ENCODE results near the gene SAMD1.
"Not testable (repeated sequence)": the region's sequence is repeated elsewhere in the genome, so short reads cannot be mapped to it uniquely, and the experiment has no call there.

Gene SAMD1

GRCh38 chr19:14053500-14053899 lies 37.1 kb downstream of the SAMD1 start:
- Histone ChIP-seq H3K4me1 (ENCODE audit: control insufficient read depth in 1 of 2, insufficient read depth in 2 of 2, low read length in 2 of 2) (peaks cover 0 to 4% of the 10 kb centered on the region in 2 donors), H3K27me3 (ENCODE audit: control insufficient read depth in 1 of 2, insufficient read depth in 2 of 2, low read length in 2 of 2) (peaks cover 6 to 7% of the 10 kb centered on the region in 2 donors), H3K9me3 (ENCODE audit: control insufficient read depth in 1 of 2, low read length in 2 of 2) (no peaks in the 10 kb centered on the region), H3K9ac (ENCODE audit: low read depth in 1 of 2, low read length in 2 of 2) (no peak overlapping the region), H3K4me3 (ENCODE audit: low read depth in 1 of 2, low read length in 2 of 2) (no peak overlapping the region), H3K27ac (ENCODE audit: low read depth, low read length) (no peak overlapping the region), H3K36me3 (ENCODE audit: control insufficient read depth in 1 of 2, insufficient read depth in 2 of 2, low read length in 2 of 2) (peaks cover 0 to 8% of the 10 kb centered on the region in 2 donors)

GRCh38 chr19:14053032-14053431 lies 37.5 kb downstream of the SAMD1 start:
- Histone ChIP-seq H3K27ac (ENCODE audit: low read depth, low read length) (no peak overlapping the region), H3K9ac (ENCODE audit: low read depth in 1 of 2, low read length in 2 of 2) (no peak overlapping the region), H3K4me1 (ENCODE audit: control insufficient read depth in 1 of 2, insufficient read depth in 2 of 2, low read length in 2 of 2) (peaks cover 0 to 1% of the 10 kb centered on the region in 2 donors), H3K9me3 (ENCODE audit: control insufficient read depth in 1 of 2, low read length in 2 of 2) (no peaks in the 10 kb centered on the region), H3K27me3 (ENCODE audit: control insufficient read depth in 1 of 2, insufficient read depth in 2 of 2, low read length in 2 of 2) (peaks cover 1 to 2% of the 10 kb centered on the region in 2 donors), H3K4me3 (ENCODE audit: low read depth in 1 of 2, low read length in 2 of 2) (no peak overlapping the region), H3K36me3 (ENCODE audit: control insufficient read depth in 1 of 2, insufficient read depth in 2 of 2, low read length in 2 of 2) (peaks cover 0 to 8% of the 10 kb centered on the region in 2 donors)

- Histone ChIP-seq H3K4me3 (ENCODE audit: low read depth in 1 of 2, low read length in 2 of 2) (no peak overlapping the region), H3K9me3 (ENCODE audit: control insufficient read depth in 1 of 2, low read length in 2 of 2) (no peaks in the 10 kb centered on the region), H3K36me3 (ENCODE audit: control insufficient read depth in 1 of 2, insufficient read depth in 2 of 2, low read length in 2 of 2) (peaks cover 0 to 8% of the 10 kb centered on the region in 2 donors), H3K27ac (ENCODE audit: low read depth, low read length) (no peak overlapping the region), H3K9ac (ENCODE audit: low read depth in 1 of 2, low read length in 2 of 2) (no peak overlapping the region), H3K27me3 (ENCODE audit: control insufficient read depth in 1 of 2, insufficient read depth in 2 of 2, low read length in 2 of 2) (no peaks in the 10 kb centered on the region), H3K4me1 (ENCODE audit: control insufficient read depth in 1 of 2, insufficient read depth in 2 of 2, low read length in 2 of 2) (no peaks in the 10 kb centered on the region)
Measured at GRCh38 chr19:14052470-14052869, 38.1 kb downstream of the SAMD1 start.

- no peaks in the 10 kb centered on the region for H3K9me3 ChIP-seq (ENCODE audit: control insufficient read depth in 1 of 2, low read length in 2 of 2)
- no peak overlapping the region for H3K4me3 ChIP-seq (ENCODE audit: low read depth in 1 of 2, low read length in 2 of 2)
- H3K27ac ChIP-seq (ENCODE audit: low read depth, low read length), result no peak overlapping the region
- peaks cover 0 to 8% of the 10 kb centered on the region in 2 donors for H3K36me3 ChIP-seq (ENCODE audit: control insufficient read depth in 1 of 2, insufficient read depth in 2 of 2, low read length in 2 of 2)
- no peaks in the 10 kb centered on the region for H3K4me1 ChIP-seq (ENCODE audit: control insufficient read depth in 1 of 2, insufficient read depth in 2 of 2, low read length in 2 of 2)
- no peak overlapping the region for H3K9ac ChIP-seq (ENCODE audit: low read depth in 1 of 2, low read length in 2 of 2)
- no peaks in the 10 kb centered on the region for H3K27me3 ChIP-seq (ENCODE audit: control insufficient read depth in 1 of 2, insufficient read depth in 2 of 2, low read length in 2 of 2)
Measured at GRCh38 chr19:14051980-14052379, 38.6 kb downstream of the SAMD1 start.

- H3K4me1 ChIP-seq (ENCODE audit: control insufficient read depth in 1 of 2, insufficient read depth in 2 of 2, low read length in 2 of 2); H3K27ac ChIP-seq (ENCODE audit: low read depth, low read length): not testable (repeated sequence)
- peaks cover 0 to 10% of the 10 kb centered on the region in 2 donors for H3K36me3 ChIP-seq (ENCODE audit: control insufficient read depth in 1 of 2, insufficient read depth in 2 of 2, low read length in 2 of 2)
Measured at GRCh38 chr19:14050961-14051360, 39.6 kb downstream of the SAMD1 start.

GRCh38 chr19:14050512-14050911 lies 40.0 kb downstream of the SAMD1 start:
- no peaks in the 10 kb centered on the region for H3K27me3 ChIP-seq (ENCODE audit: control insufficient read depth in 1 of 2, insufficient read depth in 2 of 2, low read length in 2 of 2)
- peaks cover 0 to 11% of the 10 kb centered on the region in 2 donors for H3K36me3 ChIP-seq (ENCODE audit: control insufficient read depth in 1 of 2, insufficient read depth in 2 of 2, low read length in 2 of 2)
- H3K27ac ChIP-seq (ENCODE audit: low read depth, low read length), result no peak overlapping the region
- no peak overlapping the region for H3K4me3 ChIP-seq (ENCODE audit: low read depth in 1 of 2, low read length in 2 of 2)
- no peak overlapping the region for H3K9ac ChIP-seq (ENCODE audit: low read depth in 1 of 2, low read length in 2 of 2)
- H3K9me3 ChIP-seq (ENCODE audit: control insufficient read depth in 1 of 2, low read length in 2 of 2), result no peaks in the 10 kb centered on the region
- H3K4me1 ChIP-seq (ENCODE audit: control insufficient read depth in 1 of 2, insufficient read depth in 2 of 2, low read length in 2 of 2), result no peaks in the 10 kb centered on the region

More at GRCh38 chr19:14050961-14051360, 39.6 kb downstream of the SAMD1 start:
- not testable (repeated sequence) for H3K9ac ChIP-seq (ENCODE audit: low read depth in 1 of 2, low read length in 2 of 2); H3K27me3 ChIP-seq (ENCODE audit: control insufficient read depth in 1 of 2, insufficient read depth in 2 of 2, low read length in 2 of 2); H3K9me3 ChIP-seq (ENCODE audit: control insufficient read depth in 1 of 2, low read length in 2 of 2); H3K4me3 ChIP-seq (ENCODE audit: low read depth in 1 of 2, low read length in 2 of 2)

- Histone ChIP-seq H3K9me3 (ENCODE audit: control insufficient read depth in 1 of 2, low read length in 2 of 2) (no peaks in the 10 kb centered on the region), H3K9ac (ENCODE audit: low read depth in 1 of 2, low read length in 2 of 2) (no peak overlapping the region), H3K36me3 (ENCODE audit: control insufficient read depth in 1 of 2, insufficient read depth in 2 of 2, low read length in 2 of 2) (peaks cover 0 to 11% of the 10 kb centered on the region in 2 donors), H3K27me3 (ENCODE audit: control insufficient read depth in 1 of 2, insufficient read depth in 2 of 2, low read length in 2 of 2) (no peaks in the 10 kb centered on the region), H3K4me1 (ENCODE audit: control insufficient read depth in 1 of 2, insufficient read depth in 2 of 2, low read length in 2 of 2) (no peaks in the 10 kb centered on the region), H3K4me3 (ENCODE audit: low read depth in 1 of 2, low read length in 2 of 2) (no peak overlapping the region), H3K27ac (ENCODE audit: low read depth, low read length) (no peak overlapping the region)
Measured at GRCh38 chr19:14048443-14049153, 42.0 kb downstream of the SAMD1 start.

GRCh38 chr19:14047866-14048265 lies 42.7 kb downstream of the SAMD1 start:
- not testable (repeated sequence) for H3K4me3 ChIP-seq (ENCODE audit: low read depth in 1 of 2, low read length in 2 of 2); H3K27ac ChIP-seq (ENCODE audit: low read depth, low read length); H3K9me3 ChIP-seq (ENCODE audit: control insufficient read depth in 1 of 2, low read length in 2 of 2); H3K27me3 ChIP-seq (ENCODE audit: control insufficient read depth in 1 of 2, insufficient read depth in 2 of 2, low read length in 2 of 2); H3K9ac ChIP-seq (ENCODE audit: low read depth in 1 of 2, low read length in 2 of 2); H3K4me1 ChIP-seq (ENCODE audit: control insufficient read depth in 1 of 2, insufficient read depth in 2 of 2, low read length in 2 of 2)
- H3K36me3 ChIP-seq (ENCODE audit: control insufficient read depth in 1 of 2, insufficient read depth in 2 of 2, low read length in 2 of 2), result peaks cover 0 to 11% of the 10 kb centered on the region in 2 donors

- not testable (repeated sequence) for H3K27ac ChIP-seq (ENCODE audit: low read depth, low read length); H3K9me3 ChIP-seq (ENCODE audit: control insufficient read depth in 1 of 2, low read length in 2 of 2); H3K9ac ChIP-seq (ENCODE audit: low read depth in 1 of 2, low read length in 2 of 2); H3K4me1 ChIP-seq (ENCODE audit: control insufficient read depth in 1 of 2, insufficient read depth in 2 of 2, low read length in 2 of 2); H3K27me3 ChIP-seq (ENCODE audit: control insufficient read depth in 1 of 2, insufficient read depth in 2 of 2, low read length in 2 of 2); H3K36me3 ChIP-seq (ENCODE audit: control insufficient read depth in 1 of 2, insufficient read depth in 2 of 2, low read length in 2 of 2); H3K4me3 ChIP-seq (ENCODE audit: low read depth in 1 of 2, low read length in 2 of 2)
Measured at GRCh38 chr19:14042659-14043608, 47.6 kb downstream of the SAMD1 start.

- Histone ChIP-seq H3K4me1 (ENCODE audit: control insufficient read depth in 1 of 2, insufficient read depth in 2 of 2, low read length in 2 of 2) (peaks cover 0 to 9% of the 10 kb centered on the region in 2 donors), H3K9ac (ENCODE audit: low read depth in 1 of 2, low read length in 2 of 2) (no peak overlapping the region), H3K9me3 (ENCODE audit: control insufficient read depth in 1 of 2, low read length in 2 of 2) (no peaks in the 10 kb centered on the region), H3K4me3 (ENCODE audit: low read depth in 1 of 2, low read length in 2 of 2) (no peak overlapping the region), H3K36me3 (ENCODE audit: control insufficient read depth in 1 of 2, insufficient read depth in 2 of 2, low read length in 2 of 2) (no peaks in the 10 kb centered on the region), H3K27ac (ENCODE audit: low read depth, low read length) (no peak overlapping the region), H3K27me3 (ENCODE audit: control insufficient read depth in 1 of 2, insufficient read depth in 2 of 2, low read length in 2 of 2) (no peaks in the 10 kb centered on the region)
Measured at GRCh38 chr19:14039181-14039580, 51.4 kb downstream of the SAMD1 start.

Data from duodenal mucosa (tissue), 2 donors.